Neural crest cell (in vitro differentiated cells): ENCODE measurements around the gene NPIPB2. TPM values are rescaled to one million over a fixed set of nuclear protein-coding genes. Genes with fewer than 3 reads are reported as not detected.
"Not testable (repeated sequence)": the region's sequence is repeated elsewhere in the genome, so short reads cannot be mapped to it uniquely, and the experiment has no call there.

Experiments used
- DNase-seq: peaks from one replicate; pipeline ENCODE4 v3.0.0; 2021; ENCODE audit warnings: low read depth, mixed read lengths, low spot score
- H3K27ac Mint-ChIP-seq: one replicate; pipeline ENCODE4 v1.8.0; 2021; ENCODE audit warnings: mild to moderate bottlenecking, mixed read lengths; ENCODE audit not compliant: unreplicated experiment
- H3K27me3 Mint-ChIP-seq: 2 replicates; pipeline ENCODE4 v1.8.0; 2021; ENCODE audit warnings: low read depth, mild to moderate bottlenecking, mixed read lengths
- H3K36me3 Mint-ChIP-seq: 2 replicates; pipeline ENCODE4 v1.8.0; 2021; ENCODE audit warnings: low read depth, mild to moderate bottlenecking, mixed read lengths
- H3K4me1 Mint-ChIP-seq: 2 replicates; pipeline ENCODE4 v1.8.0; 2021; ENCODE audit warnings: mixed read lengths
- H3K4me3 Mint-ChIP-seq: one replicate; pipeline ENCODE4 v1.8.0; 2021; ENCODE audit warnings: mild to moderate bottlenecking, mixed read lengths
- H3K9me3 Mint-ChIP-seq: 2 replicates; pipeline ENCODE4 v1.8.0; 2021; ENCODE audit warnings: mixed read lengths
- CTCF ChIP-seq: fragments of 200-600 bp; sonication (generic); conservative IDR thresholded peaks from 2 replicates; pipeline ENCODE4 v1.5.0; 2021; ENCODE audit warnings: antibody characterized with exemption, mild to moderate bottlenecking
- total RNA-seq: library from RNA; stranded (reverse); gene quantifications from 2 replicates; pipeline ENCODE4 v1.2.1, GENCODE V29; 2021

The NPIPB2 gene
- total RNA-seq, 1 donor from 2014 or later = 10.1 TPM

GRCh38 chr16:11973070-11973469, 31.2 kb upstream of the NPIPB2 start:
- Mint-ChIP-seq H3K27ac (no peak overlapping the region), H3K9me3 (no peaks in the 10 kb centered on the region), H3K4me1 (peaks cover 24% of the 10 kb centered on the region), H3K27me3 (no peaks in the 10 kb centered on the region), H3K4me3 (no peak overlapping the region), H3K36me3 (no peaks in the 10 kb centered on the region)
- TF ChIP-seq CTCF = no peak
- DNase-seq = no peak

- H3K27me3 Mint-ChIP-seq = no peaks in the 10 kb centered on the region
- H3K4me1 Mint-ChIP-seq = peaks cover 14% of the 10 kb centered on the region
- no peak for DNase-seq
- peak; percentile 32 for TF ChIP-seq CTCF
- H3K36me3 Mint-ChIP-seq = no peaks in the 10 kb centered on the region
- H3K9me3 Mint-ChIP-seq = no peaks in the 10 kb centered on the region
- H3K27ac Mint-ChIP-seq = no peak overlapping the region
- peak overlapping the region; percentile 76 for H3K4me3 Mint-ChIP-seq
Measured at GRCh38 chr16:11972128-11972527, 30.3 kb upstream of the NPIPB2 start.

- H3K36me3 Mint-ChIP-seq, DNase-seq, H3K9me3 Mint-ChIP-seq, H3K27me3 Mint-ChIP-seq, H3K4me3 Mint-ChIP-seq, H3K27ac Mint-ChIP-seq, H3K4me1 Mint-ChIP-seq: not testable (repeated sequence)
Measured at GRCh38 chr16:11970292-11970691, 28.4 kb upstream of the NPIPB2 start.

- Mint-ChIP-seq H3K4me3 (no peak overlapping the region), H3K27ac (no peak overlapping the region), H3K27me3 (no peaks in the 10 kb centered on the region), H3K4me1 (no peaks in the 10 kb centered on the region), H3K36me3 (no peaks in the 10 kb centered on the region), H3K9me3 (no peaks in the 10 kb centered on the region)
- no peak for TF ChIP-seq CTCF
- DNase-seq = no peak
Measured at GRCh38 chr16:11968577-11968976, 26.7 kb upstream of the NPIPB2 start.

- no peaks in the 10 kb centered on the region for H3K27me3 Mint-ChIP-seq
- no peaks in the 10 kb centered on the region for H3K9me3 Mint-ChIP-seq
- no peak for TF ChIP-seq CTCF
- H3K36me3 Mint-ChIP-seq = no peaks in the 10 kb centered on the region
- no peak overlapping the region for H3K27ac Mint-ChIP-seq
- H3K4me1 Mint-ChIP-seq = no peaks in the 10 kb centered on the region
- no peak overlapping the region for H3K4me3 Mint-ChIP-seq
- DNase-seq = no peak
Measured at GRCh38 chr16:11967195-11967911, 25.5 kb upstream of the NPIPB2 start.

GRCh38 chr16:11966173-11966572, 24.3 kb upstream of the NPIPB2 start:
- no peaks in the 10 kb centered on the region for H3K4me1 Mint-ChIP-seq

More at GRCh38 chr16:11966173-11966572, 24.3 kb upstream of the NPIPB2 start:
- Mint-ChIP-seq H3K27me3 (no peaks in the 10 kb centered on the region), H3K9me3 (no peaks in the 10 kb centered on the region), H3K36me3 (no peaks in the 10 kb centered on the region), H3K4me3 (no peak overlapping the region), H3K27ac (no peak overlapping the region)
- no peak for DNase-seq
- TF ChIP-seq CTCF = no peak
